Measurements from ENCODE around the gene ABCC5.
"Not testable (repeated sequence)": the region's sequence is repeated elsewhere in the genome, so short reads cannot be mapped to it uniquely, and the experiment has no call there.

The ABCC5 gene

DNA sequence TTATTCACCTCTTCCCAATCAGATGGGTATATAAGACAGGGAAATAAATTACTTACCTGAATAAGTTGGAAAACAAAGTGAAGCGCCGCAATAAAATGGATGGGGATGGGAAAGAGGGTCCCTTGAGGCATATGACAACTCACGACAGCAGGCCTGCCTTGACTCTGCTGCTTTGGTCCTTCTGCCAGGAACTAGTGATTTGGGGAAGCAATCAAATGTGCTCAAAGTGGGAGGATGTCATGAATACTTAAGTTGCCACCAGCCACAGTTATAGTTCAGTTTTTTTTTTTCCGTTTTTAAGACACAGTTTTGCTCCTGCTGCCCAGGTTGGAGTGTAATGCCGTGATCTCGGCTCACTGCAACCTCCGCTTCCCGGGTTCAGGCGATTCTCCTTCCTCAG, 137.6 kb downstream of the ABCC5 start:
- Histone ChIP-seq H3K9ac (ENCODE audit: low read depth, low read length) (no peak overlapping the region), H3K9me3 (ENCODE audit: insufficient read depth, low read depth, low read length) (no peaks in the 10 kb centered on the region), H3K4me1 (ENCODE audit: insufficient read depth, low read length) (peaks cover 7% of the 10 kb centered on the region; the same call in 1 of the 2 replicates), H3K36me3 (ENCODE audit: insufficient read depth, low read depth, low read length) (0 out of 2 replicates have a peak, but pooled peaks cover 6% of the 10 kb centered on the region), H3K27ac (ENCODE audit: low read length) (no peak overlapping the region), H3K27me3 (ENCODE audit: insufficient read depth, low read length) (no peaks in the 10 kb centered on the region), H3K4me3 (ENCODE audit: low read length) (no peak overlapping the region)

DNA sequence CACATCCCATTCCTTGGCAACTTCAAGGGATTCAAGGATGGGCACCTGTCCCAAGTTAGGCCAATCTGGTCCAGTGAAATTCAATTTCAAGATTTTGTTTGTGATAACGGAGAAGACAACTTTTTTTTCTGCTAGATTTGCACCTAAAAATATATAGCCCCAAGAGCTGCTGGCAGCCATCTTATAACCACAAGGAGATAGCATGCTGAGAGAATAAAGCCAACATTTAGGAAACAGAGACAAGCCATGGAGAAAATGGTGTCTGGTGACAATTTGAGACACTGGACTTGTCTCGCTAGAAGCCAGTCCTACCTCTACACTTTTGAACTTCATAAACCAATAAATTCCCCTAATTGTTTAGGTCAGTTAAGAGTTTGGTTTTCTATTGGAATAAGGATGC, 138.4 kb downstream of the ABCC5 start:
- H3K4me1 ChIP-seq (ENCODE audit: insufficient read depth, low read length): peaks cover 7% of the 10 kb centered on the region; the same call in 1 of the 2 replicates
- no peaks in the 10 kb centered on the region for H3K27me3 ChIP-seq (ENCODE audit: insufficient read depth, low read length)
- no peak overlapping the region for H3K9ac ChIP-seq (ENCODE audit: low read depth, low read length)
- H3K36me3 ChIP-seq (ENCODE audit: insufficient read depth, low read depth, low read length): 0 out of 2 replicates have a peak, but pooled peaks cover 6% of the 10 kb centered on the region
- no peak overlapping the region for H3K27ac ChIP-seq (ENCODE audit: low read length)
- H3K9me3 ChIP-seq (ENCODE audit: insufficient read depth, low read depth, low read length): no peaks in the 10 kb centered on the region
- peak overlapping the region; percentile 7; the same call in 1 of the 2 replicates for H3K4me3 ChIP-seq (ENCODE audit: low read length)

DNA sequence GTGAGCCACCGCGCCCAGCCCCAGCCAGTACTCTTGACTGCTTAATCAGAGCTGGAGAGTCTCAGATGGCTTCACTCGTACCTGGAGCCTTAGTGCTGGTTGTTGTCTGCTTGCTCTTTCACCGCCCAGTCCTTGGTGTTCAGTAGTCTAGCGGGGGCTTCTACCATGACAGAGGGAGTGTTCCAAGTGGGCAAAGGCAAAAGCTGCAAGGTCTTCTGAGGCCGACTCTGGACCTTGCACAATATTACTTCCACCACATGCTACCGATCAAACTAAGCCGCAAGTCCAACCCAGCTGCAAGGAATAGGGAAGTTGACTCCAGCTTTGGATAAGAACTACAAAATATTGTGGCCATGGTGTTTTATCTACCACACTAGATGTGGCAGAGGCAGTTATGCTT, 139.6 kb downstream of the ABCC5 start:
- no peak overlapping the region for H3K9ac ChIP-seq (ENCODE audit: low read depth, low read length)
- H3K4me3 ChIP-seq (ENCODE audit: low read length): no peak overlapping the region
- H3K27me3 ChIP-seq (ENCODE audit: insufficient read depth, low read length): no peaks in the 10 kb centered on the region
- H3K36me3 ChIP-seq (ENCODE audit: insufficient read depth, low read depth, low read length): 0 out of 2 replicates have a peak, but pooled peaks cover 6% of the 10 kb centered on the region
- H3K4me1 ChIP-seq (ENCODE audit: insufficient read depth, low read length): peaks cover 7% of the 10 kb centered on the region; the same call in 1 of the 2 replicates
- no peak overlapping the region for H3K27ac ChIP-seq (ENCODE audit: low read length)
- no peaks in the 10 kb centered on the region for H3K9me3 ChIP-seq (ENCODE audit: insufficient read depth, low read depth, low read length)

DNA sequence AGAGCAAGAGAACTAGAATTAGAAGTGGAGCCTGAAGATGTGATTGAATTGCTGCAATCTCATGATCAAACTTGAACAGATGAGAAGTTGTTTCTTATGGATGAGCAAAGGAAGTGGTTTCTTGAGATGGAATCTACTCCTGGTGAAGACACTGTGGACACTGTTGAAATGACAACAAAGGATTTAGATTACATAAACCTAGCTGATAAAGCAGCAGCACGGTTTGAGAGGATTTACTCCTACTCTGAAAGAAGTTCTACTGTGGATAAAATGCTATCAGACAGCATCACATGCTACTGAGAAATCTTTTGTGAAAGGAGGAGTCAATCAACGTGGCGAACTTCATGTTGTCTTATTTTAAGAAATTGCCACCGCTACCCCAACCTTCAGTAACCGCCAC, 140.5 kb downstream of the ABCC5 start:
- H3K4me1 ChIP-seq (ENCODE audit: insufficient read depth, low read length); H3K4me3 ChIP-seq (ENCODE audit: low read length); H3K27ac ChIP-seq (ENCODE audit: low read length); H3K9me3 ChIP-seq (ENCODE audit: insufficient read depth, low read depth, low read length); H3K9ac ChIP-seq (ENCODE audit: low read depth, low read length); H3K27me3 ChIP-seq (ENCODE audit: insufficient read depth, low read length); H3K36me3 ChIP-seq (ENCODE audit: insufficient read depth, low read depth, low read length): not testable (repeated sequence)

DNA sequence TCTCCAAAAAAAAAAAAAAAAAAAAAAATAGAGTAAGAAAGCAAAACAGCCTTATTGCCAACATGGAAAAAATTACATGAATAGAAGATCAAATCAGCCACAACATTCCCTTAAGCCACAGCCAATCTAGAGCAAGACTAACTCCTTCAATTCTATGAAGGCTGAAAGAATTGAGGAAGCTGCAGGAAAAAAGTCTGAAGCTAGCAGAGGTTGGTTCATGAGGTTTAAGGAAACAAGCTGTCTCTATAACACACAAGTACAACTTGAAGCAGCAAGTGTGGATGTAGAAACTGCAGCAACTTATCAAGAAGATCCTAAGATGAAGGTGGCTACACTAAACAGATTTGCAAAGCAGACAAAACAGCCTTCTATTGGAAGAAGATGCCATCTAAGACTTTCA, 142.3 kb downstream of the ABCC5 start:
- 0 out of 2 replicates have a peak, but pooled peaks cover 6% of the 10 kb centered on the region for H3K36me3 ChIP-seq (ENCODE audit: insufficient read depth, low read depth, low read length)
- H3K9ac ChIP-seq (ENCODE audit: low read depth, low read length): no peak overlapping the region
- H3K27me3 ChIP-seq (ENCODE audit: insufficient read depth, low read length): no peaks in the 10 kb centered on the region
- no peak overlapping the region for H3K4me3 ChIP-seq (ENCODE audit: low read length)
- no peak overlapping the region for H3K27ac ChIP-seq (ENCODE audit: low read length)
- no peaks in the 10 kb centered on the region for H3K9me3 ChIP-seq (ENCODE audit: insufficient read depth, low read depth, low read length)
- H3K4me1 ChIP-seq (ENCODE audit: insufficient read depth, low read length): peaks cover 7% of the 10 kb centered on the region; the same call in 1 of the 2 replicates

DNA sequence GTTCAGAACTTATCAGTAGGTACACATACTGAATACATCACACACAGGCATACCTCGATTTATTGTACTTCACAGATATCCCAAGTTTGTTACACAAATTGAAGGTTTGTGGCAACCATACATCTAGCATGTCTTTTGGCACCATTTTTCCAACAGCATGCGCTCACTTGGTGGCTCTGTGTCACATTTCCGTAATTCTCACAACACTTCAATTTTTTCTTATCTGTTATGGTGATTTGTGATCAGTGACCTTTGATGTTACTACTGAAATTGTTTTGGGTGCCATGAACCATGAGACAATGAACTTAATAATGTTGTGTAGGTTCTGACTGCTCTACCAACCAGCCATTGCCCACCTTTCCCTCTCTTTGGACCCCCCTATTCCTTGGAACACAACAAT, 143.8 kb downstream of the ABCC5 start:
- no peak overlapping the region for H3K27ac ChIP-seq (ENCODE audit: low read length)
- peaks cover 1% of the 10 kb centered on the region; the same call in 1 of the 2 replicates for H3K4me1 ChIP-seq (ENCODE audit: insufficient read depth, low read length)
- H3K9me3 ChIP-seq (ENCODE audit: insufficient read depth, low read depth, low read length): no peaks in the 10 kb centered on the region
- 0 out of 2 replicates have a peak, but pooled peaks cover 3% of the 10 kb centered on the region for H3K36me3 ChIP-seq (ENCODE audit: insufficient read depth, low read depth, low read length)
- no peak overlapping the region for H3K4me3 ChIP-seq (ENCODE audit: low read length)
- H3K9ac ChIP-seq (ENCODE audit: low read depth, low read length): no peak overlapping the region
- H3K27me3 ChIP-seq (ENCODE audit: insufficient read depth, low read length): no peaks in the 10 kb centered on the region

DNA sequence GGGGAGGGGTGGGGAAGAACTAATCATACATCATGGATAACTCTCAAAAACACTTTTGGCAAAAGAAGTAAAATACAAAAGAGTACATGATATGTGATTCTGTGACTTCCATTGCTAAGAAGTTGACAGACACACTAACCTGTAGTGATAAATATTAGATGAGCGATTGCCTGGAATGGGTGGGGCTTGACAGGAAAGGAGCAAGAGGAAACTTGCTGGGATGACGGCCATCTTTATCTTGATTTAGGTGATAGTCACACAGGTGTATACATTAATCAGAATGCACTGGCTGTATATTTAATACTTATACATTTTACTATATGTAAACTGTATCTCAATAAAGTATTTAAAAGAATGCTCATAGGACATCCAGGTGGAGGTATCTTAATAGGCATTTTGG, 146.1 kb downstream of the ABCC5 start:
- H3K9me3 ChIP-seq (ENCODE audit: insufficient read depth, low read depth, low read length): no peaks in the 10 kb centered on the region
- no peaks in the 10 kb centered on the region for H3K4me1 ChIP-seq (ENCODE audit: insufficient read depth, low read length)
- no peaks in the 10 kb centered on the region for H3K27me3 ChIP-seq (ENCODE audit: insufficient read depth, low read length)
- H3K9ac ChIP-seq (ENCODE audit: low read depth, low read length): no peak overlapping the region
- H3K36me3 ChIP-seq (ENCODE audit: insufficient read depth, low read depth, low read length): peaks cover 16% of the 10 kb centered on the region
- no peak overlapping the region for H3K4me3 ChIP-seq (ENCODE audit: low read length)
- H3K27ac ChIP-seq (ENCODE audit: low read length): no peak overlapping the region

DNA sequence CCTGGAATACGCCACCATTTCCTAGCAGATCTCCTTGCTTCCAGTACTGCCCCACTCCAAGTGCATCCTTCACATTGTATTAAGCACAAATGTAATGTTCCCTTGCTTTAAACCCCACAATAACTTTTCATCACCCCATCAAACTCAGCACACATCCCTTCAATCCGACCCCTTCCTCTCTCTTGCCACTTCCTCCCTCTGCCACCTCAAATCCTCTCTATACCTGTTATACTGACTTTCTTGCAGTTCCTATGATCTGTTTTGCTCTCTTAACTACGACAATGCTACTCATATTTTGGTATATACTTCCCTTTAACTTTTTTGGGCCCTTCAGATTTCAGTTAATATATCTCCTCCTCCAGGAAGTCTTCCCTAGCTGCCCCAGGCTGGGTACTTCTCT, 147.1 kb downstream of the ABCC5 start:
- no peak overlapping the region for H3K27ac ChIP-seq (ENCODE audit: low read length)
- H3K9me3 ChIP-seq (ENCODE audit: insufficient read depth, low read depth, low read length): no peaks in the 10 kb centered on the region
- no peaks in the 10 kb centered on the region for H3K27me3 ChIP-seq (ENCODE audit: insufficient read depth, low read length)
- peaks cover 25% of the 10 kb centered on the region for H3K36me3 ChIP-seq (ENCODE audit: insufficient read depth, low read depth, low read length)
- H3K4me1 ChIP-seq (ENCODE audit: insufficient read depth, low read length): no peaks in the 10 kb centered on the region
- H3K4me3 ChIP-seq (ENCODE audit: low read length): no peak overlapping the region
- H3K9ac ChIP-seq (ENCODE audit: low read depth, low read length): no peak overlapping the region
